C1 segment of cervical spinal cord (tissue), 14 donors: ENCODE data around the gene IRF2.

ENCODE experiments used
- DNase-seq, 14 donors: peaks; one replicate each; lab custom pipeline; 2025; lab: John Stamatoyannopoulos, UW

The IRF2 gene

GRCh38 chr4:184370711-184371389 is 103.5 kb downstream of the IRF2 start:
- no peak for DNase-seq

GRCh38 chr4:184369871-184370270 is 104.5 kb downstream of the IRF2 start:
- no peak for DNase-seq

- no peak for DNase-seq
These were observed 105.6 kb downstream of the IRF2 start for GRCh38 chr4:184368731-184369130.

GRCh38 chr4:184368290-184368689 is 106.1 kb downstream of the IRF2 start:
- no peak for DNase-seq

- no peak for DNase-seq
These were observed 110.0 kb downstream of the IRF2 start for GRCh38 chr4:184364100-184364921.

DNA sequence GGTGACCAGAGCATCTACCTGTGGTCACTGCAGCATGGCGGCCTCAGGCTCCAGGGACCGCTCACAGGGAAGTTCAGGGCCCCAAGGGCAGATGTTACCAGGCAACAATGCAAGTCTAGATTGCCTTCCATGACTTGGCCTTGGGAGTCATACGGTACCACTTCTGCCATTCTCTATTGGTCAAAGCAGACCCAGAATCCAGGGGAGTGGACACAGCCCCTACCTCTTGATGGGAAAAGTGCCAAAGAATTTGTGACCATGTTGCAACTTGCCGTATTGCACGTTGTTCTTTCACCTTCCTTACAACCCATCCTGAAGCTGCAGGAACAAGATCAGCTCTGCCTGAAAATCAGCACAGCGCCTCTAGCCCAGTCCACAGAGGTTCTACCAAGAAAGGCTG is 111.1 kb downstream of the IRF2 start:
- DNase-seq, result no peak

- no peak for DNase-seq
These were observed 112.0 kb downstream of the IRF2 start for GRCh38 chr4:184362396-184362795.

- no peak for DNase-seq
These were observed 112.9 kb downstream of the IRF2 start for GRCh38 chr4:184361443-184361842.

GRCh38 chr4:184359888-184360287 is 114.5 kb downstream of the IRF2 start:
- no peak for DNase-seq

- DNase-seq, result peak in 1 of 14 donors; percentile 6
These were observed 115.7 kb downstream of the IRF2 start for GRCh38 chr4:184358521-184359232.

GRCh38 chr4:184357772-184358171 is 116.6 kb downstream of the IRF2 start:
- no peak for DNase-seq

DNA sequence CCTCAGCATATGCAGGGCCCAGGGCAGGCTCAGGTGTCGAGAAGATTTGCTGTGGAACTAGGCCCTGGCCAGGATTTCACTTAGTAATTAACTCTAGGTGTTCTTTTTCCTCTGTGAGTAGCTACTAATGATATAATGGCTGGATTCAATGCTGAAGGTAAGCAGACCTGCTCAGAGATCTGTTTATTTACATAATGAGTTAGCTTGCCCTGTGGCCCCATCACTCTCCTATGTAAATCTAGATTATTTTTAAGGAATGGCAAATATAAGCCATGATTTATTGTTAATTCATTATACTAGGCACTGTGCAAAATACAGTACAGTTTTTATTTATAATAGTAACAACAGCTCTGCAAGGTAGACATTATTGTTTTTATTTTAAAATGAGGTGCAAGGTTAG is 117.2 kb downstream of the IRF2 start:
- DNase-seq, result no peak

DNA sequence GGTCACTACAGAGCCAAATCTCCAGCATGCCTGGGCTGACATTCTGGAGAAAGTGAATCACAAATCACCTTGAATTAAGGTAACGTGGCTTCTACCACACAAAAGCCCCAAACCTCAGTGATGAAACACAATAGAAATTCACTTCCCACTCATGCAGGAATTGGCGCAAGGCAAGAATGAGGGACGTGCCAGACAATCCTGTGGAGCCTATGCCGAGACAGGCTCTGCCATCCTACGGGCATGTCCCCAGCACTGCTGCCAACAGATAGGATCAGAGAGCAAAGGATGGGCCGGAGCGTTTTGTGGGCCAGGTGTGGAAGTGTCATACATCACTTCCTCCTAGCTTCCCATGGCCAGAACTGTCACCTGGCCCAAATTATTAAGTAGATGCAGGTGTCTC is 118.0 kb downstream of the IRF2 start:
- no peak for DNase-seq

- no peak for DNase-seq
These were observed 118.5 kb downstream of the IRF2 start for GRCh38 chr4:184355857-184356256.

DNA sequence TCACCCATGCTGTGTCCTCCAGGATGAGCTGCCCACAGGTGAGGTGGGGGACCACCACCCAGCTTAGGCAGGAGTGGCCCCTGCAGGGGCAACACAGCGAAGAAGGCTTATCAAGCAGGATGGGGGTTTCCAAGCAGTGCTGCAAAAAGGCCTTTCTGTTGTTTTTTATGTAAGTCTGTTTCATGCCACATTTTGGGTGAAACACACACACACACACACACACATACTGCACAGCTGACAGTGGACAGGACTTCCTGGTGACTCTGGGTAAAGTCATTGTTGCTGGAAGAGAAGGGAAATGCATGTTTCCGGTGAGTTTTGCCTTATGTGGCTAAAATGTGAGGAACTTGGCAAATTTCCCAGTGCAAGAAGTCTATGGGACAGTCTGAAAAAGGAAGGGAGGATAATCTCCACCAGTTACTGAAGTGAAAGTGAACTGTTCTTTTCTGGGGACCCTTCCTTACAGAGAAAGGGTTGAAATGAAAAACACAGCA is 119.2 kb downstream of the IRF2 start:
- peak in 7 of 14 donors; percentile 8 to 58 (median 34) for DNase-seq

DNA sequence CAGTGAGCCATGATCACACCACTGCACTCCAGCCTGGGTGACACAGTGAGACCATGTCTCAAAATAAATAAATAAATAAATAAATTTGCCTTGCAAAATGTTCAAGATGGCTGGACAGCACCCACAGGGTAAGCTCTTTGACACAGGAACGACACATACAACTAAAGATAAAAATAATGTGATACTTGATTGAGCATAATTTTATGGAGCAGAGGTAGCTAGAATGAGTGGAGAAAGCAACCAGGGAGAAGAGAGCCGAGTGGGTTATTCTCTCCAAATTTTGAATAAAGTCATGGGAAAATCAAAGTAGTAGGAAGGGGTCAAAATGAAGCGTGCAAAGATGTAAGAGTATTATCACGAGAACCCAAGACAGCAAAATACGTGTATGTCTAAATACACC is 121.5 kb downstream of the IRF2 start:
- DNase-seq, result no peak

DNA sequence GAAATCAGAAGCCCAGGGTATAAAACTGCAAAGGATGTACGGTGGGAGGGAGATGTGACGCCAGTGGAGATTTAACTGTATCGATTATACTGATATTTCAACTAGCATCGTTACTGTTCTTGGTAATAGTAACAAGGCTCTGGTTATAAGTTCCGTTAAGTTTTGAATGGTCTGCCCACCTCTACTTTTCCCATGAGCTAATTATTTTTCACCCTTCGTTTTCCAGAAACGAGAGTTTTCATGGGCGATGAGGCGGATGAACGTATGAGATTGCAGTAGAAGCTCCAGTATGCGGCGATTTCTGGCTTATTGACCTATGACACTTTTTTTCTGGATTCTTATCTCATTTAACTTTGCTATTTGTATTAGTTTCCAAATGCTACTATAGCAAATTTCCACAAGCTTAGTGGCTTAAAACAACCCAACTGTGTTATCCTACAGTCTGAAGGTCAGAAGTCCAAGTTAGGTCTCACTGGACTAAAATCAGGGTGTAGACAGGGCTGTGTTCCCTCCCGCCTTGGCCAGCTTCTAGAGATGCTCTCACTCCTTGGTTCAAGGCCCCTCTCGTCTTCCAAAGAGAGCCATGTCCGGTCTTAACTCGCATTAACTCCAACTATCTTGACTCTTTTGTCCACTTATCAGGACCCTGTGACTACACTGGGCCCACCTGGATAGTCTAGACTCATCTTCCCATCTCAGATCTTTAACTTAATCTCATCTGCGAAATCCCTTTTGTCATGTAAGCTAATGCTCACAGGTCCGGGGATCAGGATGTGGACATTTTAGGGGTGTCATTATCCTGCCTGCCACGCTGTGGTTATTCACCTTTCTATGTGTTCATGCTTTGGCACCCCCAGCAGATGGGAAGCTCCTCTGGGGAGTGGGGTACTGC is 122.5 kb downstream of the IRF2 start:
- DNase-seq, result no peak

DNA sequence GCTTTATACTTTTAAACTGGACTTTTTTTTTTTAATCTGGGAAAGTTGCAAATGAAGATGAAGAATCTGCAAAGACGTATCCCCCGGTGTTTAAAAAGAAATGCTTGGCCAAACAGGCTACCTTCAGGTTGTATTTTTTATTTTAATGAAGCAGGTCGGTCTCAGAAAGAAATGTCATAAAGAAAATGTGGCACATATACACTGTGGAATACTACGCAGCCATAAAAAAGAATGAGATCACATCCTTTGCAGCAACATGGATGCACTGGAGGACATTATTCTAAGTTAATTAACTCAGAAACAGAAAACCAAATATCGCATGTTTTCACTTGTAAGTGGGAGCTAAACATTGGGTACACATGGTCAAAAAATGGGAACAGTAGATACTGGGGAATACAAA is 123.4 kb downstream of the IRF2 start:
- no peak for DNase-seq

DNA sequence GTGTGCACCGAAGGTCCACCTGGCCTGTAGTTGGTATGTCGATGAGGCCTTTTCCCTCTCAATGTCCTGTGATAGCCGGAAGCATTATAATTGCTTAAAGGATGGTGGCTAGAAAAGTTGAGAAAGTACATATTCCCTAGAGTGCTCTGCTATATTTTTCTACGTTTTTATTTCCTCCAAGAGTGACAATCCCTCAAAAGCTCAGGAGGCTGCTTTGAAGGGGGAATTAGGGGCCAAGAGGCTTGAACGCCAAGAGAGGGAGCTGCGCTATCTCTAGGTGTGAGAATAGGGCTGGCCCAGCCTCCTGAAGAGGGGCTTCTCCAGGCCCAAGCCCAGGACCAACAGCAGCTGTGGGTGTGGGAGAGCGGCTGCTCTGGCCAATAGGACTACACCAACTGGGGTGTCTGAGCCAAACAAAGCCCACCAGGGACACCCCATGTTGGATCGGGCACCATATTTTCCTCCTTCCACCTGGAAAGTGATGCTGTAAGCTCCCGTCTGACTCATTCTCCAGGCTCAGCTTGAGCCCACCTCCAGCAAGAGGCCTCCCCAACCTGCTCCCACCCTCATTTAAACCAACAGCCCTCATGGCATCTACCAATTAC is 124.0 kb downstream of the IRF2 start:
- DNase-seq, result no peak

DNA sequence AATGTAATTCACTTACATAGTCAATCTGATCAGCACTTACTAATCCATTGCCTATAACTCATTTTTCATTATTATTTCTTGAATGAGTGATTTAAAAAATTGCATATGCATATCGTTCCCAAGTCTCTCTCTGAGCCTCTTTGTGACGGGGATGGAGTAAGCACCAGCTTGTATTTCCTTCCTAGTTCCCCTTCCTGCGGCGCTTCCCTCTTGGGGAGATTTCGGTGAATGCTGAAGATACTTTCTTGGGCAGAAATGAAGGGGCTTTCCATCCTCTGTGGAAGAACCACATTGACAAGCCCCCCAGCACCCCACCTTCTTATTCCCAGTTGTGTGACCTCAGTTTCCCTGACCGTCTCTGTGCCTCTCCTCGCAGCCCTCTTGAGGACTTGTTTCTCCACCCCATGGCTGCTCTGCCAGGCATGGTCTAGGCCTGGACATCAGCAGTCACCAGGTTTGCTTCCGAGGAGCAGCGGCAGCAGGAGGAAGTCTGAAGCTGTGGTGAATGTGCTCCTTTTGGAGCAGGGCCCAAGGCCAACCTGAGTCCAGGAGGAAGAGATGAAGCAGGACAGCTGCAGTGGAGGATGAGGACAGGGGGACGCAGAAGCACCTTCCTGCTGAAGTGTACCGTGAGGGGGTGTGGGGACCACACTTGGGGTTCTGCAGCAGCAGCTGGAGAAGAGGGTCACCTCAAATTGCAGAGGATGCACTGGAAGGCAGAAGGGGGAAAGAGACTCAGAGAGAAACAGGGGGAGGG is 124.9 kb downstream of the IRF2 start:
- peak in 1 of 14 donors; percentile 25 for DNase-seq
